ENCODE measurements around the gene S100A9.

DNA sequence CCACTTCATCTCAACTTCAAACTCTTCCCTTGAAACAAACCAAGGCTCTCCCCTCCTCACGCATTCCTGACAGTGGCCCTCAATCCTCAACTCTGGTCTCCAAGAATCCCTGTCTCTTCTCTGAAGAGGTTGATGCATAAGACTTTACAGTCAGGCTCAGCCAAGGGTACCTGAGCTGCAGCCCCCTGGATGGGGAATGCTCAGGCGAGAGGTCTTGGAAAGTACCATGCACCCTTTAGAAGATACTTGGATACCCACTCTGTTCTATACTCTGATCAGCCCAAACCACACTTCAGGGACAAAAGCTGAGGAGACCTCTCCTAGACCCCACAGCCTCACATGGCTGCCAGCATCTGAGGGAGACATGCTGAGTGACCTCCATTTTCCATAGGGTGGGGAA is 44.4 kb upstream of the S100A9 start:
- TF ChIP-seq CTCF (tag by site-specific recombination; IDR thresholded peaks at IDR 0.05) (no peak), SCRT2 (tag by site-specific recombination; IDR thresholded peaks at IDR 0.05) (no peak), ZNF707 (tag by site-specific recombination; IDR thresholded peaks at IDR 0.05) (no peak)
- TF ChIP-seq, protein P1, sequence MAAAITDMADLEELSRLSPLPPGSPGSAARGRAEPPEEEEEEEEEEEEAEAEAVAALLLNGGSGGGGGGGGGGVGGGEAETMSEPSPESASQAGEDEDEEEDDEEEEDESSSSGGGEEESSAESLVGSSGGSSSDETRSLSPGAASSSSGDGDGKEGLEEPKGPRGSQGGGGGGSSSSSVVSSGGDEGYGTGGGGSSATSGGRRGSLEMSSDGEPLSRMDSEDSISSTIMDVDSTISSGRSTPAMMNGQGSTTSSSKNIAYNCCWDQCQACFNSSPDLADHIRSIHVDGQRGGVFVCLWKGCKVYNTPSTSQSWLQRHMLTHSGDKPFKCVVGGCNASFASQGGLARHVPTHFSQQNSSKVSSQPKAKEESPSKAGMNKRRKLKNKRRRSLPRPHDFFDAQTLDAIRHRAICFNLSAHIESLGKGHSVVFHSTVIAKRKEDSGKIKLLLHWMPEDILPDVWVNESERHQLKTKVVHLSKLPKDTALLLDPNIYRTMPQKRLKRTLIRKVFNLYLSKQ (tag by site-specific recombination; IDR thresholded peaks at IDR 0.05; ENCODE audit: borderline replicate concordance), result no peak
